ENCODE data around the gene SOCS4.

GRCh38 chr14:55051423-55052268, 24.6 kb downstream of the SOCS4 start, which contains the start of gene MAPK1IP1L:
- TF ChIP-seq CTCF (conservative IDR thresholded peaks at IDR 0.05; ENCODE audit: low read length) (peak; percentile 87), EZH2phosphoT487 (IDR thresholded peaks at IDR 0.05; ENCODE audit: borderline replicate concordance, low read depth, low read length) (no peak)
